Smooth muscle cell (in vitro differentiated cells): Measurements from ENCODE around the gene RSPH6A. TPM values are rescaled to one million over a fixed set of nuclear protein-coding genes. Genes with fewer than 3 reads are reported as not detected.

Source experiments
- DNase-seq: peaks from one replicate; lab custom pipeline; 2025; ENCODE audit not compliant: unreplicated experiment; lab: John Stamatoyannopoulos, UW
- H2AFZ ChIP-seq: fragments of 200-600 bp; sonication (generic); 2 replicates; pipeline ENCODE4 v1.6.0; 2016; ENCODE audit warnings: antibody characterized with exemption, low read depth, mild to moderate bottlenecking
- H3F3A ChIP-seq: fragments of 200-600 bp; sonication (generic); 2 replicates; pipeline ENCODE4 v1.6.0; 2017; ENCODE audit warnings: antibody characterized with exemption, low read depth
- H3K27ac ChIP-seq: fragments of 200-600 bp; sonication (generic); 2 replicates; pipeline ENCODE4 v1.5.1; 2016; ENCODE audit warnings: low read depth, mild to moderate bottlenecking
- H3K27me3 ChIP-seq: fragments of 200-600 bp; sonication (generic); 2 replicates; pipeline ENCODE4 v1.6.1; 2016; ENCODE audit warnings: low read depth, mild to moderate bottlenecking
- H3K36me3 ChIP-seq: fragments of 200-600 bp; sonication (generic); 2 replicates; pipeline ENCODE4 v1.5.1; 2016; ENCODE audit warnings: low read depth
- H3K4me1 ChIP-seq: fragments of 200-600 bp; sonication (generic); 2 replicates; pipeline ENCODE4 v1.5.1; 2016; ENCODE audit warnings: low read depth
- H3K4me2 ChIP-seq: fragments of 200-600 bp; sonication (generic); 2 replicates; pipeline ENCODE4 v1.6.0; 2016; ENCODE audit warnings: mild to moderate bottlenecking
- H3K4me3 ChIP-seq: fragments of 200-600 bp; sonication (generic); 2 replicates; pipeline ENCODE4 v1.5.1; 2016; ENCODE audit warnings: mild to moderate bottlenecking
- H3K79me2 ChIP-seq: fragments of 200-600 bp; sonication (generic); 2 replicates; pipeline ENCODE4 v1.6.0; 2016; ENCODE audit warnings: low read depth, mild to moderate bottlenecking
- H3K9ac ChIP-seq: fragments of 200-600 bp; sonication (generic); 2 replicates; pipeline ENCODE4 v1.6.0; 2016; ENCODE audit warnings: low read depth
- H3K9me3 ChIP-seq: fragments of 200-600 bp; sonication (generic); replicated peaks from 2 replicates; pipeline ENCODE4 v1.5.1; 2016; ENCODE audit warnings: low read depth
- H4K20me1 ChIP-seq: fragments of 200-600 bp; sonication (generic); 2 replicates; pipeline ENCODE4 v1.6.0; 2016; ENCODE audit warnings: low read depth
- WGBS: methylation state at CpG from one replicate; pipeline ENCODE4 v1.1.7; 2016; ENCODE audit warnings: low lambda C conversion rate; 5-methylcytosine and 5-hydroxymethylcytosine counted together
- polyA plus RNA-seq: library from polyadenylated mRNA; unstranded; fragments of >200 nt; fragmentation: Nextera tagmentation; extraction: Ambion mirVana; gene quantifications from 2 replicates; pipeline ENCODE4 v1.2.1, GENCODE V29; 2016
- total RNA-seq: library from RNA; depleted of rRNA; stranded (reverse); fragments of >200 nt; gene quantifications from 2 replicates; pipeline ENCODE4 v1.2.3, GENCODE V29; 2014
- TF ChIP-seq, protein P1 (sequence below): fragments of 200-600 bp; sonication (generic); IDR thresholded peaks from 2 replicates; pipeline ENCODE4 v1.5.1; 2017; ENCODE audit warnings: borderline replicate concordance, mild to moderate bottlenecking, antibody characterized with exemption; ENCODE audit not compliant: insufficient read depth, poor library complexity, severe bottlenecking

The RSPH6A gene
- total and polyA plus RNA-seq, 2 experiments from 2014 or later: 0.15 TPM; not detected in 1

DNA sequence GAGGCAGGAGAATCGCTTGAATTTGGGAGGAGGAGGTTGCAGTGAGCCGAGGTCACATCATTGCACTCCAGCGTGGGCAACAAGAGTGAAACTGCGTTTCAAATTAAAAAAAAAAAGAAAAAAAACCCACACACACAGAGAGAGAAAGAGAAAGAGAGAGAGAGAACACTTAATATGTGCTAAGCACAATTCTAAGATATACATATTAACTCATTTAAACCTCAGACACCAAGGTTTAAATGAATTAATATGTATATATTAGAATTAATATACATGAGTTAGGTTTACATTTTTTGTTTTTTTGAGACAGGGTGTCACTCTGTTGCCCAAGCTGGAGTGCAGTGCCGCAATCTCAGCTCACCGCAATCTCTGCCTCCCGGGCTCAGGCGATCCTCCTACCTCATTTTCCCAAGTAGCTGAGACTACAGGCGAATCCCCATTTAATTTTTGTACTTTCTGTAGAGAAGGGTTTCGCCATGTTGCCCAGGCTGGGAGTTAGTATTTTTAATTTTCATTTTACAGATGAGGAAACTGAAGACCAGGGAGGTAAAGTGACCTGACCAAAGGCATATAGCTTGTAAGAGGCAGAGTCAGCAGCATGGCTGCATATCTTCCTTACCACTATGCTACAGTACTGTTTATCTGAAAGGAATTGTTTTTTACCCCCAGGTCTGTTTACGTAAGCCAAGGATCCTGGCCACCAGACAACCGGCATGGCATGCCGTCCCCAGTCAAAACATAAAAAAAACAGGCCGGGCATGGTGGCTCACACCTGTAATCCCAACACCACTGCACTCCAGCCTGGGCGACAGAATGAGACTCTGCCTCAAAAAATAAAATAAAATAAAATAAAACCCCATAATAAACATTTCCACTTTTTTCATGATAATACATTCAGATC, 45.5 kb upstream of the RSPH6A start:
- TF ChIP-seq, protein P1, sequence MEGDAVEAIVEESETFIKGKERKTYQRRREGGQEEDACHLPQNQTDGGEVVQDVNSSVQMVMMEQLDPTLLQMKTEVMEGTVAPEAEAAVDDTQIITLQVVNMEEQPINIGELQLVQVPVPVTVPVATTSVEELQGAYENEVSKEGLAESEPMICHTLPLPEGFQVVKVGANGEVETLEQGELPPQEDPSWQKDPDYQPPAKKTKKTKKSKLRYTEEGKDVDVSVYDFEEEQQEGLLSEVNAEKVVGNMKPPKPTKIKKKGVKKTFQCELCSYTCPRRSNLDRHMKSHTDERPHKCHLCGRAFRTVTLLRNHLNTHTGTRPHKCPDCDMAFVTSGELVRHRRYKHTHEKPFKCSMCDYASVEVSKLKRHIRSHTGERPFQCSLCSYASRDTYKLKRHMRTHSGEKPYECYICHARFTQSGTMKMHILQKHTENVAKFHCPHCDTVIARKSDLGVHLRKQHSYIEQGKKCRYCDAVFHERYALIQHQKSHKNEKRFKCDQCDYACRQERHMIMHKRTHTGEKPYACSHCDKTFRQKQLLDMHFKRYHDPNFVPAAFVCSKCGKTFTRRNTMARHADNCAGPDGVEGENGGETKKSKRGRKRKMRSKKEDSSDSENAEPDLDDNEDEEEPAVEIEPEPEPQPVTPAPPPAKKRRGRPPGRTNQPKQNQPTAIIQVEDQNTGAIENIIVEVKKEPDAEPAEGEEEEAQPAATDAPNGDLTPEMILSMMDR: no peak
- Histone ChIP-seq H3F3A (no peaks in the 10 kb centered on the region), H3K27ac (peak overlapping the region; percentile 4), H3K4me3 (no peak overlapping the region), H3K4me2 (no peak overlapping the region), H3K36me3 (no peaks in the 10 kb centered on the region), H3K79me2 (peaks cover 65% of the 10 kb centered on the region), H3K9me3 (no peaks in the 10 kb centered on the region), H3K9ac (no peak overlapping the region), H3K27me3 (peaks cover 12% of the 10 kb centered on the region), H3K4me1 (peaks cover 5% of the 10 kb centered on the region), H2AFZ (no peak overlapping the region), H4K20me1 (peaks cover 33% of the 10 kb centered on the region)
- DNase-seq: no peak
- 96% methylated on average over 15 of the region's 15 CpGs for WGBS

DNA sequence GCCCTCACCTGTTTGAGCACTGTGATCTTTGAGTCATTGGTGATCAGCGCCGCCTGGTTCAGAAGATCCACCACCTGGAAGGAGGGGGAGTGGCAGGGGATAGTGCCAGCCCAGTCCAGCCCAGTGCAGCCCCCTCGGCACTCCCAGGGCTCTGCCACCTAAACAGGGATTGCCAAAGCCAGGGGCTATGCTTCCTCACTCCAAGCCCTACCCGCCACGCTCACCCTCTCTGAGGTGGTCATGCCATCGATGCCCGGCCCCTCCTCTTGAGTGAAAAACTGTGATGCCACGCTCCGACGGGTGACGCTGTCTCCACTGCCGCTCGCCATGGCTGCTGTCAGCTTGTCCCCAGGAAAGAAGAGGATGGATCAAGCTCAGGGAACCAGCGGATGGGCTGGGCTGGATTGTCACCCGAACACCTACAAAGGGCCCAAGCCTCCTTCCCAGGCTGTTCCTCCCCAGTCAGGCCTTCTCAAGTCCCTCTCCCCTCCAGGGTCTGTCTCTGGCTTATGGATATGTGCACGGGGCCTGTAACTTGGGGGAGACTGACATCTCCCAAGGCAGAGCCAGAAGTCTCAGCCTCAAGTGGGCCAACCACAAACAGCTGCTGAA, 39.2 kb upstream of the RSPH6A start:
- H3K9me3 ChIP-seq: no peaks in the 10 kb centered on the region
- peaks cover 41% of the 10 kb centered on the region for H3K79me2 ChIP-seq
- peaks cover 59% of the 10 kb centered on the region for H4K20me1 ChIP-seq
- H3F3A ChIP-seq: no peaks in the 10 kb centered on the region
- no peak for DNase-seq
- no peak overlapping the region for H3K4me2 ChIP-seq
- no peaks in the 10 kb centered on the region for H3K27me3 ChIP-seq
- H3K27ac ChIP-seq: no peak overlapping the region
- no peaks in the 10 kb centered on the region for H3K4me1 ChIP-seq
- 98% methylated on average over 16 of the region's 16 CpGs for WGBS
- peaks cover 6% of the 10 kb centered on the region for H3K36me3 ChIP-seq
- H3K4me3 ChIP-seq: no peak overlapping the region
- no peak overlapping the region for H3K9ac ChIP-seq
- TF ChIP-seq, protein P1: no peak
- H2AFZ ChIP-seq: no peak overlapping the region

DNA sequence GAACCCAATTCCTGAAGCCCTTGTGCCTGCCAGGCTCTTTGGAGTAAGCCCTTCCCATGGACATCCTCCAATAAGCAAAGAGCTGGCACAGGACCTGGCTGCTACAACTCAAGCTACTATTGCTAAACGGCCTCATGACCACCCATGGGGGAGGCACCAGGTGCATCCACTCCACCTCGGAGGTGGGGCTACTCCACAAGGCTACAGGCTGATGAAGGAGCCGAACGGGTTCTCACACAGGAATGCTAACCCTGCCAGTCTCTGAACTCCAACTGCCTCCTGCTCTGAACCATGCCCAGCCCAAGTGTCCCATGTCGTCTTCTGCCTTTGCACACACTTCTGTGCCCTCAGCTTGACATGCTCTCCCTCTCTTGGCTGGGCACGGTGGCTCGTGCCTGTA, 37.9 kb upstream of the RSPH6A start:
- Histone ChIP-seq H3K27me3 (no peaks in the 10 kb centered on the region), H3K79me2 (peaks cover 28% of the 10 kb centered on the region), H3K9ac (no peak overlapping the region), H2AFZ (no peak overlapping the region), H3K9me3 (no peaks in the 10 kb centered on the region), H3F3A (no peaks in the 10 kb centered on the region), H3K27ac (no peak overlapping the region), H3K36me3 (peaks cover 6% of the 10 kb centered on the region), H3K4me3 (no peak overlapping the region), H4K20me1 (peaks cover 51% of the 10 kb centered on the region), H3K4me2 (no peak overlapping the region), H3K4me1 (no peaks in the 10 kb centered on the region)
- no peak for DNase-seq
- WGBS: 97% methylated on average over 7 of the region's 7 CpGs
- TF ChIP-seq, protein P1: no peak
